SJCRH30 (cell line): ENCODE results near the gene ERG. TPM values are rescaled to one million over a fixed set of nuclear protein-coding genes. Genes with fewer than 3 reads are reported as not detected.

Experiments used
- DNase-seq, 2 experiments: peaks; one replicate each; pipeline ENCODE4 v3.0.0-alpha.2; 2015 to 2020
- H3K27ac ChIP-seq: fragments of 250-450 bp; sonication (Bioruptor Pico); 2 replicates; pipeline ENCODE4 v1.5.1; 2020; ENCODE audit warnings: mild to moderate bottlenecking, moderate library complexity
- H3K27me3 ChIP-seq: fragments of 250-450 bp; sonication (Bioruptor Pico); 2 replicates; pipeline ENCODE4 v1.5.1; 2020; ENCODE audit warnings: mild to moderate bottlenecking, moderate library complexity
- H3K36me3 ChIP-seq: fragments of 250-450 bp; sonication (Bioruptor Pico); 2 replicates; pipeline ENCODE4 v1.5.1; 2020; ENCODE audit warnings: mild to moderate bottlenecking, moderate library complexity
- H3K4me1 ChIP-seq: fragments of 250-450 bp; sonication (Bioruptor Pico); 2 replicates; pipeline ENCODE4 v1.5.1; 2020; ENCODE audit warnings: mild to moderate bottlenecking, moderate library complexity
- H3K4me3 ChIP-seq: fragments of 250-450 bp; sonication (Bioruptor Pico); 2 replicates; pipeline ENCODE4 v1.5.1; 2020; ENCODE audit warnings: mild to moderate bottlenecking, moderate library complexity
- H3K9me3 ChIP-seq: fragments of 250-450 bp; sonication (Bioruptor Pico); replicated peaks from 2 replicates; pipeline ENCODE4 v1.5.1; 2020; ENCODE audit warnings: mild to moderate bottlenecking, moderate library complexity
- total RNA-seq: library from RNA; depleted of rRNA; stranded (reverse); fragments of >200 nt; shearing (Covaris generic); gene quantifications from 2 replicates; pipeline ENCODE4 v1.2.3, GENCODE V29; 2014

Gene ERG
- total RNA-seq, 1 experiment from 2014 or later = not detected

DNA sequence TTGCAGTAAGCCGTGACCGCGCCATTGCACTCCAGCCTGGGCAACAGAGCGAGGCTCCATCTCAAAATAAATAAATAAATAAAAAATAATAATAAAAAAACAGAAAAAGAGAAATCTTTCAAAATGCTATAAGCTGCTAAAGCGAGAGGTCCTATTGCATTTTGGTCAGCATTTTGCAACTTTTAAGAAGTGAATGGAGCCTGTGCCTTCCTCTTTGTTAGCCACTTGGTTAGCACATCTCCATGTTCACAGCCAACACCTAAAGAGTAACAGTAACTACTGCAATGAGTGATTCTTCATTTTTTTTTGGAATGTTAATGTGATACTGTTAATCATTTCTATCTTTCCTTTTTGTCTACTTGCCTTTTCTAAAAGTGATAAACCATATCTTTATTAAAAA lies 80.6 kb downstream of the ERG start:
- Histone ChIP-seq H3K27me3 (no peaks in the 10 kb centered on the region; the same call in 1 of the 2 replicates), H3K27ac (no peak overlapping the region), H3K9me3 (no peaks in the 10 kb centered on the region), H3K4me3 (no peak overlapping the region), H3K36me3 (no peaks in the 10 kb centered on the region), H3K4me1 (no peaks in the 10 kb centered on the region)
- DNase-seq = no peak

DNA sequence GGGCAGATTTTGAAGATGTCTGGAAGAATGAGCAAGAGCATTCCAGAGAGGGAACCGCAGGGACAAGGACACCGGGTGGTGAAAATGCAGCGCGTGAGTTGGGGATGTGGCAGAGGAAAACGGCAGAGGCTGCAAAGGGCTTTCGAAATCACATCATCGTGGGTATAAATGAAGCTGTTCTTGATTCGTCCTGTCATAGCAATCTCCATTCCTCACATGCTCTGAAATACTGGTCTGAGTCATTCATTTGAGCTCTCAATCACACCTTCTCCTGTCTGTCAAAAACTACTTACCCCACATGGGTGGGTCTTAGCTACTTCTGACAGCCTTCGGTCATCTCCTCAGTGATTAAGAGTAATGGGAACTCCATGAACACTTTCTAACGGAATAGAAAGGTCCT lies 81.5 kb downstream of the ERG start:
- Histone ChIP-seq H3K4me1 (no peaks in the 10 kb centered on the region), H3K4me3 (no peak overlapping the region), H3K27me3 (no peaks in the 10 kb centered on the region; the same call in 1 of the 2 replicates), H3K27ac (no peak overlapping the region), H3K9me3 (no peaks in the 10 kb centered on the region), H3K36me3 (no peaks in the 10 kb centered on the region)
- no peak for DNase-seq

DNA sequence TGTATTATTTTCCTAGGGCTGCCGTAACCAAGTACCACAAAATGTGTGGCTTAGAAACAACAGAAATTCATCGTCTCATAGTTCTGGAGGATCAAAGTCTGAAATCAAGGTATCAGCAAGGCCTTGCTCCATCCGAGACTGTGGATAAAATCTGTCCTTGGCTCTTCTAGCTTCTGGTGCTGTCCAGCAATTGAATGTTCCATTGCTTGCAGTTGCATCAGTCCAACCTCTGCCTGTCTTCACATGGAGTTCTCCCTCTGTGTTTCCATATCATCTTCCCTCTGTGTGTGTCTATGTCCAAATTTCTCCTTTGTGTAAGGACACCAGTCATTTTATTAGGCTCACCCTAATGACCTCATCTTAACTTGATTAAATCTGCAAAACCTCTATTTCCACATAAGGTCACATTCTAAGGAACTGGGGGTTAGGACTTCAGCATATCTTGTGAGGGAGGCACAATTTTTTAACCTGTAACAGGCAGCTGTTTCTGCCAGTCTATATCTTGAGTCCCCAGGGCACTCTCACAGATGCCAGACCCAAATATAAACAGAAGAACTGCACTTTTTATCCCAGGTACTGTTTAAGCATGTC lies 84.2 kb downstream of the ERG start:
- Histone ChIP-seq H3K36me3 (no peaks in the 10 kb centered on the region), H3K4me1 (no peaks in the 10 kb centered on the region), H3K27me3 (no peaks in the 10 kb centered on the region; the same call in 1 of the 2 replicates), H3K4me3 (no peak overlapping the region), H3K9me3 (no peaks in the 10 kb centered on the region), H3K27ac (no peak overlapping the region)
- no peak for DNase-seq

DNA sequence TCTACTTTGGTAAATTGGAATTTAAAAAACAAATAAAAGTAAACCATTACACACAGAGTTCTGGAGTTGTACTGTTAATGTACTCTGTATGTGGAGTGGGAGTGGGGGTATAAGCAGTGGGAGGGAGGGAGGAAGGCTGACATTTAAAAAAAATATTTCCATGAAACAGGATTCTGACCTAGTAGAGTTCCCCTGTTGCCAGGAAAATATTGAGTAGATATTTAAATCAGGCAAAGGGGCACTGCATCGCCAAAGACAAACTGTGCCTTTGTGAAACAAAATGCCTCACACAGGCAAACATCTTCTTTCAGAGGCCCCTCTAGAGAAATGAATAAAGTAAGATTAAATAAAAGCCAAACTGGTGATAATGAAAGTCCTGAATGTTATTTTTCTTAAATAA lies 87.8 kb downstream of the ERG start:
- H3K9me3 ChIP-seq = no peaks in the 10 kb centered on the region
- no peaks in the 10 kb centered on the region for H3K36me3 ChIP-seq
- no peaks in the 10 kb centered on the region for H3K4me1 ChIP-seq
- no peak for DNase-seq
- no peak overlapping the region for H3K4me3 ChIP-seq
- no peaks in the 10 kb centered on the region for H3K27me3 ChIP-seq
- no peak overlapping the region for H3K27ac ChIP-seq

DNA sequence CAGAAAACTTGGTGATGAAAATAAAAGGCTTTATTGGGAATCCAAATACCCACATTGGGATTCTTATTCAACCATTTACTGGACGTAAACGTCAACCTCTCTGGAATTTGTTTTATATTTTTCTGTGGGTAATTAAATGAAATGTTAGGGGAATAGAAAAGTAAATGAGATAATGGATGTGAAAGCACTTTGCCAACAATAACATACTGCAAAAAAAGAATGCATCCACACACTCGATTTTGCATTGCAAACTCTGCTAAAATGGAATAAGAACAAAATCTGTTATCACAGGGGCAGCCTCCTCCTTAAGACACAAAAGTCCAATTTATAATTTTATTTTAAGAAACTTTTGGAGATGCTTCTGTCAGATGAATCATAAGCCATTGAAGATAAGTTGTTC lies 88.4 kb downstream of the ERG start:
- DNase-seq = no peak
- Histone ChIP-seq H3K4me3 (no peak overlapping the region), H3K36me3 (no peaks in the 10 kb centered on the region), H3K9me3 (no peaks in the 10 kb centered on the region), H3K27ac (no peak overlapping the region), H3K4me1 (no peaks in the 10 kb centered on the region), H3K27me3 (no peaks in the 10 kb centered on the region)

DNA sequence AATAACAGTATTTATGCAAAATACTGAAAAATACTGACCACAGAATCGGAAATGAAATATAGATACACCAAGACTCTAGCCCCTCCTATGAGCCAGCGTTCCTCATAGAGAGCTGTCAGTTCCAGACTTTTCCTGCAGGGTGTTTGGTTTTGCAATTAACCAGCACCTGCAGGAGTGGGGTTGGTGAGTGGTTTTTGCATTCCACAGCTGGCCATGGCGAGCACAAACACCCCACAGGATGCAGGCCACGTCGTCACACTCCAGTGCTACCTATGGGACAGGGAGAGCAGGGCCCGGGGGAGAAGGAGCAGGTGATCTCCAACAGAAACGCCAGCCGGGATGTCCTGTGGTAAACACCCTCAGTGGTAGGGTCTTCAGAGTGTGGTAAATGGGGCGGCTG lies 94.1 kb downstream of the ERG start:
- no peak for DNase-seq
- Histone ChIP-seq H3K9me3 (no peaks in the 10 kb centered on the region), H3K27ac (no peak overlapping the region), H3K36me3 (no peaks in the 10 kb centered on the region), H3K4me3 (no peak overlapping the region), H3K27me3 (peaks cover 6% of the 10 kb centered on the region), H3K4me1 (no peaks in the 10 kb centered on the region)

DNA sequence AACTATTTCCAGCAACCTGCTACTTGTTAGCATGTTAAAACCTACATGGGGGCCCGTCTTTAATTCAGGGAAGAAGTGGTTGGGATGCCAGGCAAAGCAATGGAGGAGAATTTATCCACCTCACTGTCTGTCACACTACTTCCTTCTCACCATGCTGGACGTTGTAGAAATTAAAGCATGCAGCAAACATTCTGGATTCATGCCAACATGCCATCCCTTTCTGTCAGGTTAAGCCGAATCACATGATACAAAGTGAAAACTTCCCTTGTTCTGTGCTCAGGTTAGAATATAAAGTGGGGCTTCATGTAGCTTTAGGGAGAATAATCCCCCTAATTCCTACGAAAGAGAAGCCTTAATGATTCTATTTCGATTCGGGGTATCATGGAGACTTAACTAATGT lies 95.5 kb downstream of the ERG start:
- DNase-seq = no peak
- H3K36me3 ChIP-seq = no peaks in the 10 kb centered on the region

DNA sequence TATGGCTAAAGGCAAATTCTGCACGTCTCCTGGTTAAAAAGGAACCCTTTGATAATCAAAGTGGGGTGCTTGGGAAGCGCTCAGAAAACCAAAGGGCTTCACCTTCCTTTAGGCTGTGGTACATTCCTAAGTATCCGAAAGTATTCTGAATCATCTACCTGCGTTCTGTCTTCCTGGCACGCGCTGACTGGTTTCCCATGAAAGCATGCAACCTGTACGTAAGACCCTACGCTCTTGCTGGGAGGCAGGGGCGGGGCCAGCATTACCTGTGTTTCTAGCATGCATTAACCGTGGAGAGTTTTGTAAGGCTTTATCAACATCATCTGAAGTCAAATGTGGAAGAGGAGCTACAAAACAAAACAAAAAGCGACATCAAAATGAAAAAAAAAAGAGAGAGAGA lies 96.0 kb downstream of the ERG start:
- Histone ChIP-seq H3K4me1 (no peaks in the 10 kb centered on the region), H3K4me3 (no peak overlapping the region), H3K36me3 (no peaks in the 10 kb centered on the region), H3K27me3 (peaks cover 6% of the 10 kb centered on the region), H3K27ac (no peak overlapping the region), H3K9me3 (no peaks in the 10 kb centered on the region)
- no peak for DNase-seq

More for the DNA sequence above, 95.5 kb downstream of the ERG start:
- H3K27ac ChIP-seq = no peak overlapping the region
- H3K9me3 ChIP-seq = no peaks in the 10 kb centered on the region
- H3K27me3 ChIP-seq = peaks cover 6% of the 10 kb centered on the region
- no peaks in the 10 kb centered on the region for H3K4me1 ChIP-seq
- H3K4me3 ChIP-seq = no peak overlapping the region

DNA sequence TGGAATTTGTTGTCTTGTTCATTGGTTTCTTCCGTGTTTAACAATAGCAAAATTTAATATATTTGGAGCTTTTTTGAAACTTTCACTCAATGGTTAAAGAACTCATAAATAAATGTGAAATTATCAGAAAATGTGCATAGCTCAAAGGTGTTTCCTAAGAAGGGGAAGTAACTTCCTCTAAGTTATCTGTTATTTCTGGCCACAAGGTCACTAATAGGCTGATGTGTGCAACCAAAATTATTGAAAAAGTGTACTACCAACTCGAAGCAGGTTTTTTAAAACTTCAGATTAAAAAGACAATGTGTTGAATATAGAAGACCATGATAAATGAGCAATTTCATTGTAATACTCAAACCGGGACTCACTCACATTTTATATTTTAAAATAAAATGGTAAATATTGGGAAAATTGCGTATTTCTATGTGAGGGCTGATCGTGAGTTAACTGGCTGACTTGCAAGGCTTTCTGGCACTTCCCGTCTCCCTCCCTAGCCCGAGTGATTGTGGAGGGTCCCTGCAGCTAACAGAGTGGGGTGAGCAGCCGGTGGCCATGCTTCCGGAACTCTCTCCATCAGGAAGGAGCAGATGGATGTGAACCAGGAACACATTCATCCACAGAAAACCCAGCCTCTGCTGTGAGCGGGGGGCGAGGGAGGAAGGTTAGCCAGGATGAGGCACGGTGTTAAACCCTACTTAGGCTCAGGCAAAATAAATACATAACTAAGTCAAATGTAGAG lies 96.9 kb downstream of the ERG start:
- Histone ChIP-seq H3K9me3 (no peaks in the 10 kb centered on the region), H3K36me3 (no peaks in the 10 kb centered on the region), H3K4me3 (no peak overlapping the region), H3K27ac (no peak overlapping the region), H3K27me3 (peaks cover 6% of the 10 kb centered on the region), H3K4me1 (no peaks in the 10 kb centered on the region)
- DNase-seq = no peak

DNA sequence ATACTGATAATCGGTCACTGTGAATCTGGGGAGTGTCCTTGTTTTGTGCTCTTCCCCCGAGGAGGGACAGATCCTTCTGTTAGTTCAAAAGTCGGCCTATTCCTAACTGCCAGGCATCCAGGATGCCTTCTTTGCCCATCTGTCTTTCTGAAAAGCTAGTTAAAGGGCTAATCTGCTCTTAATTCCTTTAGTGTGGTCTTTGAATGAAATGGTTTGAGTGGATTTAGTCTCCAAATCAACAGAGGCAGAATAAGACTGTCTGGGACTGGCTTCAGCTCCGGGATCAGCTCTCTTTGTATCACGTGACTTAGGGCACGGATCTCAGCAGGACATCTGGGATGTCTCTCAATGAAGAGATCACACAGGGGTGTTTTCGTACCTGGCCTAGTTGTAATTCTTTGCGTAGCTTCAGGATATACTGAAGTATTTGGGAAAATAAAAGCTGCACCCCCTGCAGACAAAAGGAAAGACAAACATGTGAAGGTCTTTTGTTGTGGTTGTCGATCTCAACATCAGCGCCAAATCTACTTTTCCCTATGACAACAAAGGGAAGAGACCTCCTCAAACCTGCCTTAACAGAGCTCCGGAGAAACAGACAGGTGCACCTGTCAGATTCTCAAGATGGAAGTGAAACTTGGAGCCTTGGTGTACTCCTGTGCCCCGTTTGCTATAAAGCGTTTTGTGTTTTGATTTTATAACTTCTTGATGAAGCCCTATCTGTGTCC lies 97.9 kb downstream of the ERG start:
- peaks cover 6% of the 10 kb centered on the region for H3K27me3 ChIP-seq
- H3K27ac ChIP-seq = no peak overlapping the region
- DNase-seq = no peak
- no peak overlapping the region for H3K4me3 ChIP-seq
- no peaks in the 10 kb centered on the region for H3K36me3 ChIP-seq
- no peaks in the 10 kb centered on the region for H3K9me3 ChIP-seq
- H3K4me1 ChIP-seq = no peaks in the 10 kb centered on the region

DNA sequence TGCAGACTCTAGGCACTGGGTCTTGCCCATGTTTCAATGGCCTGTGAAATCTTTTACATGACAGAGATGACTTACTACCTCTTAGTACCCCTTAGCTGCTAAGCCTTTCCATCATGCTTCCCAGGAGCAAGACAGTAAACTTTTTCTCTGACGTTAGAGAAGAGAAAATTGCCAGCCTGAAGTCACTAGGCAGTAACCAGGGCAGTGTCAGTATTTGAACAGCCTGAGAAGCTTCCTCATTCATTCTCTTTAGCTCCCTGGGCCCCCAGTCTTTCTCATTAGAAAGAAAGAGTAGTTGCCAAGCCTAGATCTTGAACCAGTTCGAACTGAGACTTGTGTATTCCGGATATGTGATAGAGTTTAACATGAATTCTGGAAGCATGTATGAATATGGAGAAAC lies 99.2 kb downstream of the ERG start:
- H3K4me1 ChIP-seq = no peaks in the 10 kb centered on the region
- H3K9me3 ChIP-seq = no peaks in the 10 kb centered on the region
- H3K36me3 ChIP-seq = no peaks in the 10 kb centered on the region
- DNase-seq = no peak
- H3K27ac ChIP-seq = no peak overlapping the region
- H3K27me3 ChIP-seq = peaks cover 6% of the 10 kb centered on the region
- H3K4me3 ChIP-seq = no peak overlapping the region

DNA sequence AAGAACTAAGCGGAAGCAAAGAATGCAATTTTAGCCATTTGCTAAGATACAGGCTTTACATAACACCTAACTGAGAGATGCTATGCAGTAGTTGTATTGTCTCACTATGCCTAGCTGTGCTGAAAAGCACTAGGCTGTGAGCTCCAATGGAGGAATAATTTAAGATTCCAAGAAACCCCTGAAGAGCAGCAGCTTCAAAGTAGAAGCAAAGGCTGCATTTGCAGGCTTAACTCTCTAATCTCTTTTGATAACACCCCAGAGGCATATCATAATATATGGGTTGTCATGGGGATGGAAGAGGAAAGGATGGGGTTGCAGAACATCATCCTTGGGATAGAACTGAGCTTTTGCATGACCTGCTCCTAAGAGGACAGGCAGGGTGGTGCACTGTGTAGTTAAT lies 102.0 kb downstream of the ERG start:
- peaks cover 8% of the 10 kb centered on the region for H3K27me3 ChIP-seq
- no peak overlapping the region for H3K27ac ChIP-seq
- H3K36me3 ChIP-seq = no peaks in the 10 kb centered on the region
- no peak overlapping the region for H3K4me3 ChIP-seq
- no peak for DNase-seq
- H3K9me3 ChIP-seq = no peaks in the 10 kb centered on the region
- H3K4me1 ChIP-seq = no peaks in the 10 kb centered on the region

DNA sequence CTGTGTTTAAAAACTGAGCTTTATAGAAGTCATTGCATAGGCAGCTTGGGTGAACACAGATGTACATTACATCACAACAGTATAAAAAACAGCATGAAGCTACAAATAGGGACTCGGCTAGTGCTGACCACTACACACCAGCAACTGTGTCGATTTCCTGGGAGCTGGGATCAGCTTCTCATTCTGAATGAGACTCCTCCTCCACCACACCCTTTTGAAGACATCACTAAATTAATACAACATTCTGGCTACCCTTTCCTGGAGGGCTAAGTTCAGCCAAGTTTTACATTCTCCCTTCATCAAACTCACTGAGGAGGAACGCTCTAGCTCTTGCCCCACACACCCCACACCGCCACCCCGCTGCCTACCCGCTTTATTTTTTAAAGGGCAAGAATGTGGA lies 102.7 kb downstream of the ERG start:
- no peak for DNase-seq
- H3K27me3 ChIP-seq = peaks cover 3% of the 10 kb centered on the region; the same call in 1 of the 2 replicates
- no peak overlapping the region for H3K27ac ChIP-seq
- H3K4me3 ChIP-seq = no peak overlapping the region
- H3K4me1 ChIP-seq = no peaks in the 10 kb centered on the region
- no peaks in the 10 kb centered on the region for H3K9me3 ChIP-seq
- H3K36me3 ChIP-seq = no peaks in the 10 kb centered on the region

DNA sequence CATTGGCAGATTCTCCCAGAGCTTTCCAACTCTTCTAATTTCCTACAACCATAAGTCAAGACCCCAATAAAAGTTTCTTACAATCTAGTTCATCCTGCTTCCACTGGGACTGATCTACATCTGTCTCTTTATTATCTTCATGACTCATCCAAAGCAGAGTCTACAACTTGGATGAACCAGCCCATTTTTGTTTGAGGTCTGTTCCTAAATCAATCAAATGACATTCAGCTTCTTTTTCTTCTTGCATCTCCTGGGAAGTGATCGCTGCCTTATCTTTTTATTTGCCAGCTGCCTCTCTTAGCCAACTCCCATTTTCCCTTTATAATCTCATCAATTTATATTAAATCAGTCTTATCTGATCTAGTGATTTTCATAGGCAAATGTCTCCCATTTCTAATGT lies 105.6 kb downstream of the ERG start:
- Histone ChIP-seq H3K36me3 (no peaks in the 10 kb centered on the region), H3K9me3 (no peaks in the 10 kb centered on the region), H3K27me3 (0 out of 2 replicates have a peak, but pooled peaks cover 3% of the 10 kb centered on the region), H3K4me3 (no peak overlapping the region), H3K4me1 (no peaks in the 10 kb centered on the region), H3K27ac (no peak overlapping the region)
- no peak for DNase-seq

DNA sequence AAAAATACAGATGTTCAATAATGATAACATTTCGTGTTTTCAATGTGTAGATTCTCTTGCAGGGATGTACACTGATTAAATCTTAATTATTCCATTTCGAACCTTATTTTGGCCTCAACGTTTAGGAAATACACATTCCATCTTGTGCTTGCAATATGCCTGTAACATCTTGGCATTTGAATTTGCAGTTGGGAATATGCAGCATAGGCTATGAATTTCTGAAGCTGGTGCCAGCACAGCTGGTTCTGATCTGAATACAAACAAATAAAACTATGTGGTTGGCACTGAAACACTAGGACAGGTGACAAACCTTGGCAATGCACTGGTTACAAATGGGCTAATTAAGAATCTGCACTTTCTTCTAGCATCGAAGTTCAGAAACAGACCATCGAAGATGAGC lies 108.4 kb downstream of the ERG start:
- Histone ChIP-seq H3K4me1 (no peaks in the 10 kb centered on the region), H3K27ac (no peak overlapping the region), H3K36me3 (no peaks in the 10 kb centered on the region), H3K4me3 (no peak overlapping the region), H3K9me3 (no peaks in the 10 kb centered on the region), H3K27me3 (peaks cover 3% of the 10 kb centered on the region; the same call in 1 of the 2 replicates)
- no peak for DNase-seq
